ENCODE measurements around the gene DNAJC3.

DNAJC3 gene

GRCh38 chr13:95842898-95843297 is 166.0 kb downstream of the DNAJC3 start:
- Mint-ChIP-seq H3K27me3 (peaks cover 4% of the 10 kb centered on the region), H3K9me3 (peaks cover 2% of the 10 kb centered on the region), H3K4me1 (ENCODE audit: low read depth) (no peaks in the 10 kb centered on the region), H3K36me3 (ENCODE audit: low read depth) (no peaks in the 10 kb centered on the region), H3K27ac (no peak overlapping the region), H3K4me3 (no peak overlapping the region)
- DNase-seq: no peak
